ENCODE results near the gene CD52. TPM values are rescaled to one million over a fixed set of nuclear protein-coding genes. Genes with fewer than 3 reads are reported as not detected.

Gene CD52
- polyA plus RNA-seq, 1 of the 3 experiments (the other 2 are of a cell fraction), result not detected

DNA sequence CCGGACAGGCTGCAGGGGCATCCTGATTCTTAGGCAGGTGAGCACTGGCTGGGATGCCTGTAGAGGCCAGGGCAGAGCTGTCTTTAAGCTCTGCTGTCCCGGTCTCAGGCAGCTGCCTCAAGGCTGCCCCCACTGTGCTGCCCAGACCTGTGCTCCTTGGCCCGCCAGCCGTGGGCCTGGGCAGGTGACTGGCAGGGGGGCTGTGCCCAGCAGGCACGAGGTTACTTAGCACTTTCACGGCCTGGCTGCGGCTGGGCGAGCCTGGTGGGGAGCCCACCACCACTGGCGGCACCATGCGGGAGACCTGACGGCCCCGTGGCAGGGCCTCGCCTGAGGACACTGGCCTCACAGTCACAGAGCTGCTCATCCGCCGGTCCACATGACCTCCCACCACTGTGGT is 28.0 kb downstream of the CD52 start (continued):
- no peak for TF ChIP-seq RFX5 (IDR thresholded peaks at IDR 0.05; ENCODE audit: low read length)

DNA sequence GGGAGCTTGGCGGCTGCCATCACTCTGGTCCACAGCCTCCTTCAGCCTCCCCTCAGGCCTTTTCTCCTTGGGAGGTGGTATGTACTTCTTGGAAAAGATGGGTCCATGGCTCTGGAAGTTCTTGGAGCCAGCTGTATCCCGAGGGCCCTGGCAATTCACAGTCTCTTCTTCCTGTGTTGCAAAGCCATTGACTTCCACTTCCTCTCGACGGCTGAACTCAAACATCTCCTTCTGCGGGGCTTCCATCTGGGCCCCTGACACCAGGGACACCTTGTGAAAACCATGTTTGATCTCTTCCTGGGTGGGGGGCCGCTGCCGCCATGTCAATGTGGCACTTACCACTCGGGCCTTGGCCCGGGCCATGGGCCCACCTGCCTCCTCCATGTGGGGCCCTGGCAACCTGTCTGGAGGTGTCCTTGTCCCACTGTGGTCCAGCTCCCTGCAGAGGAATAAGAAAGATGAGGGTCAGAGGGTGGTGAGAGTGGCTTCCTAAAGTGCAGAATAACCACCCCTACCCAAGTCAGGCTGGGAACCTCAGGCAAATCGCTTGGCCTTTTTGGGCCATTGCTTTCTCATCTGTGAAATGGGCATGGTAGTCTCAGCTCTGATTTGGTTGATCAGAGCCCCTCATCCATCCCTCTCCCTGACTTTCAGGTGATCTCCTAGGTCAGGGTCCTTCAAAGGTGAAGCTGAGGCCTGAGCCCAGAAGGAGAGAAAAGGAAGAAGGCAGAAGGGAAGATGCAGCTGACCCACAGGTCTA is 28.7 kb downstream of the CD52 start:
- H3K4me2 ChIP-seq, result no peak overlapping the region
- CTCF ChIA-PET, result interaction anchor here (1.0 to 11.9 kb wide), 5 partner anchors 17 to 112 kb away, joined by 3 to 99 read pairs (median 10); no protein-coding TSS in a partner anchor
- no peaks in the 10 kb centered on the region for H4K20me1 ChIP-seq (ENCODE audit: insufficient read depth)
- no peaks in the 10 kb centered on the region for H3F3A ChIP-seq (replicated peaks; ENCODE audit: insufficient read depth)
- no peaks in the 10 kb centered on the region for H3K79me2 ChIP-seq (ENCODE audit: insufficient read depth)
- no peaks in the 10 kb centered on the region for H3K9me3 ChIP-seq
- TF ChIP-seq IRF3 (IDR thresholded peaks at IDR 0.05; ENCODE audit: low read depth, low read length) (no peak), ELF1 (IDR thresholded peaks at IDR 0.05) (no peak), RXRA (IDR thresholded peaks at IDR 0.05; ENCODE audit: borderline replicate concordance, low read depth) (no peak), USF2 (IDR thresholded peaks at IDR 0.05; ENCODE audit: borderline replicate concordance, low read depth, low read length) (no peak), JUND (IDR thresholded peaks at IDR 0.05) (no peak)
- TF ChIP-seq, protein P1, sequence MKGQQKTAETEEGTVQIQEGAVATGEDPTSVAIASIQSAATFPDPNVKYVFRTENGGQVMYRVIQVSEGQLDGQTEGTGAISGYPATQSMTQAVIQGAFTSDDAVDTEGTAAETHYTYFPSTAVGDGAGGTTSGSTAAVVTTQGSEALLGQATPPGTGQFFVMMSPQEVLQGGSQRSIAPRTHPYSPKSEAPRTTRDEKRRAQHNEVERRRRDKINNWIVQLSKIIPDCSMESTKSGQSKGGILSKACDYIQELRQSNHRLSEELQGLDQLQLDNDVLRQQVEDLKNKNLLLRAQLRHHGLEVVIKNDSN (IDR thresholded peaks at IDR 0.05; ENCODE audit: borderline replicate concordance, low read depth), result no peak
- no peaks in the 10 kb centered on the region for H3K4me1 ChIP-seq (ENCODE audit: control insufficient read depth in 1 of 2, insufficient read depth in 2 of 2, low read depth in 1 of 2, low read length in 1 of 2)
- no peak overlapping the region for H3K4me3 ChIP-seq (ENCODE audit: low read depth in 2 of 2, low read length in 1 of 2)
- 60% methylated on average over 9 of the region's 10 CpGs for whole genome bisulfite sequencing (ENCODE audit: low lambda C conversion rate)
- H3K9me2 ChIP-seq, result no peaks in the 10 kb centered on the region
- POLR2A ChIA-PET, result no interaction called here
- no peaks in the 10 kb centered on the region for H3K36me3 ChIP-seq (replicated peaks in 1 of 2; ENCODE audit: control insufficient read depth in 1 of 2, insufficient read depth in 2 of 2, low read length in 1 of 2)
- no peak overlapping the region for H3K27ac ChIP-seq (ENCODE audit: low read depth in 2 of 2, low read length in 1 of 2)
- no peak overlapping the region for H2AFZ ChIP-seq (ENCODE audit: low read depth)
- DNase-seq, result no peak
- no peak overlapping the region for H3K9ac ChIP-seq
- H3K27me3 ChIP-seq (ENCODE audit: insufficient read depth), result peaks cover 13% of the 10 kb centered on the region; the same call in 1 of the 2 replicates

DNA sequence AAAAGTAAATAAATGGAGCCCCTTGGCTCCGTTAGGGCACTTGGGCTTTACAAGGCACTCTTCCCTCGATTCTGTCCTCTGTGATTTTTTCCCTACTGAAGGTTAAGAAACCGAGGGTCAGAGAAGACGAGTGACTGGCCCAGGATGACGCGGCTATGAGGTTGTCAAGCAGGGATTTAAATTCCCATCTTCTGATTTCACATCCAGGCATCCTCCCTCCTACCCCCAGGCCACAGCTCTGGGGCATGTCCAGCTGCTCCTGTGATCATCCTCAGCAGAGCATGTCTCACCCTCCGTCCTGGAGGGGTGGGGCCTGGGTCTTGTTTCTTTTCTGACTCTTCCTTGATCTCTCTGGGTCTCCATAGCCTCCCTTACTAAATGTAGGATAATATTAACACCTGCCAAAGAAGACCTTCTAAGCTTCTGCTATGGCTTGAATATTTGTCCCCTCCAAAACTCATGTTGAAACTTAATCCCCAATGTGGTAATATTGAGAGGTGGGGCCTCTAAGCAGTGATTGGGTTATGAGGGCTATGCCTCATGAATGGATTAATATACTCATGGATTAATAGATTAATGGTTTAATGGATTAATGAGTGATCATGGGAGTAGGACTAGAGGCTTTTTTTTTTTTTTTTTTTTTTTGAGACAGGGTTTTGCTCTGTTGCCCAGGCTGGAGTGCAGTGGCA is 31.6 kb downstream of the CD52 start:
- H3K4me1 ChIP-seq (ENCODE audit: control insufficient read depth in 1 of 2, insufficient read depth in 2 of 2, low read depth in 1 of 2, low read length in 1 of 2), result no peaks in the 10 kb centered on the region
- H2AFZ ChIP-seq (ENCODE audit: low read depth), result no peak overlapping the region
- CTCF ChIA-PET, result interaction anchor here (1.0 to 11.9 kb wide), 4 partner anchors 14 to 68 kb away, joined by 3 to 99 read pairs (median 16); no protein-coding TSS in a partner anchor
- no peaks in the 10 kb centered on the region for H3K9me2 ChIP-seq
- H3K4me3 ChIP-seq (ENCODE audit: low read depth in 2 of 2, low read length in 1 of 2), result no peak overlapping the region
- H3K9me3 ChIP-seq, result no peaks in the 10 kb centered on the region
- no peaks in the 10 kb centered on the region for H3K27me3 ChIP-seq (ENCODE audit: insufficient read depth)
- no peaks in the 10 kb centered on the region for H3F3A ChIP-seq (replicated peaks; ENCODE audit: insufficient read depth)
- 62% methylated on average over 7 of the region's 7 CpGs for WGBS (ENCODE audit: low lambda C conversion rate)
- TF ChIP-seq FOXM1 (IDR thresholded peaks at IDR 0.05; ENCODE audit: low read depth) (no peak), FOXJ3 (CRISPR knock-in tag; IDR thresholded peaks at IDR 0.05) (no peak), FOSL2 (IDR thresholded peaks at IDR 0.05; ENCODE audit: borderline replicate concordance, low read depth) (no peak), ZBTB33 (IDR thresholded peaks at IDR 0.05; ENCODE audit: borderline replicate concordance, low read depth) (no peak), TCF12 (IDR thresholded peaks at IDR 0.05) (no peak), NFIC (IDR thresholded peaks at IDR 0.05; ENCODE audit: borderline replicate concordance) (no peak), JUND (IDR thresholded peaks at IDR 0.05) (no peak), TEAD4 (IDR thresholded peaks at IDR 0.05; ENCODE audit: borderline replicate concordance, insufficient read depth) (no peak), SIN3A (IDR thresholded peaks at IDR 0.05; ENCODE audit: borderline replicate concordance, low read depth, low read length) (no peak), PBX3 (IDR thresholded peaks at IDR 0.05) (no peak), IRF3 (IDR thresholded peaks at IDR 0.05; ENCODE audit: low read depth, low read length) (no peak), RCOR1 (IDR thresholded peaks at IDR 0.05; ENCODE audit: low read length) (no peak), ELF1 (IDR thresholded peaks at IDR 0.05) (no peak)
- DNase-seq, result no peak
- no peak overlapping the region for H3K9ac ChIP-seq
- no peak overlapping the region for H3K27ac ChIP-seq (ENCODE audit: low read depth in 2 of 2, low read length in 1 of 2)
- H4K20me1 ChIP-seq (ENCODE audit: insufficient read depth), result no peaks in the 10 kb centered on the region
- H3K4me2 ChIP-seq, result no peak overlapping the region
- POLR2A ChIA-PET, result no interaction called here
- H3K36me3 ChIP-seq (replicated peaks in 1 of 2; ENCODE audit: control insufficient read depth in 1 of 2, insufficient read depth in 2 of 2, low read length in 1 of 2), result no peaks in the 10 kb centered on the region
- H3K79me2 ChIP-seq (ENCODE audit: insufficient read depth), result no peaks in the 10 kb centered on the region
